Panc1 (cell line): ENCODE measurements around the gene DNAH3. TPM values are rescaled to one million over a fixed set of nuclear protein-coding genes. Genes with fewer than 3 reads are reported as not detected.

Experiments used
- ATAC-seq: fragments of 200-7000 bp; cut with Tn5 transposase; 2 replicates; pipeline ENCODE4 v1.9.1; 2020; ENCODE audit warnings: mild to moderate bottlenecking, moderate library complexity
- BruUV-seq: library from RNA; stranded (reverse); fragments of 400-500 nt; replicated peaks from 2 replicates; lab custom pipeline; 2021; lab: Mats Ljungman, UMichigan
- CTCF ChIA-PET: fragments of 300-600 bp; sonication (Branson Sonifier 250); formaldehyde crosslinking; loops from one replicate; lab custom pipeline; 2022; ENCODE audit warnings: antibody characterized with exemption; lab: Charles Lee
- POLR2A ChIA-PET: fragments of 300-600 bp; sonication (Branson Sonifier 250); formaldehyde crosslinking; loops from one replicate; lab custom pipeline; 2022; ENCODE audit warnings: antibody characterized with exemption; lab: Charles Lee
- DNase-seq: peaks from one replicate; pipeline ENCODE4 v3.0.0-alpha.2; 2010; ENCODE audit warnings: low read depth, low spot score
- H3K27ac ChIP-seq: 2 replicates; pipeline ENCODE4 v1.5.1; 2011; ENCODE audit warnings: mild to moderate bottlenecking, low read length, inconsistent platforms
- H3K27me3 ChIP-seq: fragments of 200-500 bp; sonication (Bioruptor generic); 2 replicates; pipeline ENCODE4 v1.6.0; 2014; ENCODE audit warnings: low read length, inconsistent platforms; ENCODE audit not compliant: control insufficient read depth, insufficient read depth
- H3K36me3 ChIP-seq: fragments of 200-500 bp; sonication (Bioruptor generic); 2 replicates; pipeline ENCODE4 v1.5.1; 2014; ENCODE audit warnings: inconsistent platforms, mild to moderate bottlenecking, low read length, moderate library complexity; ENCODE audit not compliant: control insufficient read depth, insufficient read depth
- H3K4me1 ChIP-seq: 2 replicates; pipeline ENCODE4 v1.5.1; 2011; ENCODE audit warnings: inconsistent platforms, mild to moderate bottlenecking, low read length, moderate library complexity; ENCODE audit not compliant: control insufficient read depth, insufficient read depth
- H3K4me3 ChIP-seq, 2 experiments: 2 replicates each; pipeline ENCODE4 v1.5.1; 2011 to 2012; ENCODE audit warnings: low read depth in 2 of 2, low read length in 2 of 2, mild to moderate bottlenecking in 2 of 2, inconsistent platforms in 1 of 2, moderate library complexity in 1 of 2
- H3K9me3 ChIP-seq: fragments of 200-500 bp; sonication (Bioruptor generic); 2 replicates; pipeline ENCODE4 v1.5.1; 2014; ENCODE audit warnings: low read depth, mild to moderate bottlenecking, inconsistent platforms, low read length, moderate library complexity; ENCODE audit not compliant: control insufficient read depth, insufficient read depth
- POLR2AphosphoS5 ChIP-seq: IDR thresholded peaks from 2 replicates; pipeline ENCODE4 v1.6.1; 2012; ENCODE audit warnings: mild to moderate bottlenecking, low read depth, low read length, moderate library complexity
- REST ChIP-seq, 2 experiments: IDR thresholded peaks; 2 replicates each; pipeline ENCODE4 v1.6.1; 2011 to 2012; ENCODE audit warnings: low read depth in 2 of 2, control low read depth in 1 of 2, low read length in 1 of 2, mild to moderate bottlenecking in 1 of 2, moderate library complexity in 1 of 2; ENCODE audit not compliant: insufficient read depth in 1 of 2
- SIN3A ChIP-seq: IDR thresholded peaks from 2 replicates; pipeline ENCODE4 v1.6.1; 2012; ENCODE audit warnings: low read depth, mild to moderate bottlenecking, low read length, moderate library complexity, borderline replicate concordance; ENCODE audit not compliant: insufficient read depth
- TCF7L2 ChIP-seq: IDR thresholded peaks from 2 replicates; pipeline ENCODE4 v1.6.1; 2011; ENCODE audit warnings: mild to moderate bottlenecking, low read depth, low read length, inconsistent platforms
- in situ Hi-C: cut with HindIII; loops from 2 replicates; pipeline ENCODE4 v1.10.0; 2016; ENCODE audit warnings: low sequenced_read_pairs, low pct_unique_long_range_greater_than_20kb
- intact Hi-C: fragments of 100-400 bp; cut with micrococcal nuclease; formaldehyde crosslinking; loops from one replicate; pipeline ENCODE4 v1.10.0; 2022; ENCODE audit not compliant: unreplicated experiment
- total RNA-seq: library from RNA; stranded (reverse); gene quantifications from one replicate; pipeline ENCODE4 v1.2.1, GENCODE V29; 2021; ENCODE audit not compliant: unreplicated experiment
- TF ChIP-seq, protein P1 (sequence below): fragments of 450-650 bp; IDR thresholded peaks from 2 replicates; pipeline ENCODE4 v1.5.1; 2017; ENCODE audit warnings: mild to moderate bottlenecking

The DNAH3 gene
- total RNA-seq, 1 experiment from 2014 or later: 0.62 TPM

DNA sequence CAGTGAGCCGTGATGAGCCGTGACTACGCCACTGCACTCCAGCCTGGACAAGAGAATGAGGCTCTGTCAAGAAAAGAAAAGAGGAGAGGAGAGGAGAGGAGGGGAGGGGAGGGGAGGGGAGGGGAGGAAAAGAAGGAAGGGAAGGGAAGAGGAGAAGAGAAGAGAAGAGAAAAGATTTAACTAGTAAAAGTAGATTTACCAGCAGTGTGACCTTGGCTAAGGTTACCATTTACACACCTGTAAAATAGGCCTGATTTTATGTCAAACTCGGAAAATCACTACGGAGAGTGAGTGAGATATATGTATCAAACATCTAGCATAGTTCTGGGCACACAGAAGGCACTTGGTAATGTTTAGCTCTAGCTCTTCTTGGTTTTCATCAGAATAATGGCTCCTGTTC, 140.8 kb downstream of the DNAH3 start:
- intact Hi-C loops (no loop called here), in situ Hi-C loops (no loop called here)
- no peak for ATAC-seq

DNA sequence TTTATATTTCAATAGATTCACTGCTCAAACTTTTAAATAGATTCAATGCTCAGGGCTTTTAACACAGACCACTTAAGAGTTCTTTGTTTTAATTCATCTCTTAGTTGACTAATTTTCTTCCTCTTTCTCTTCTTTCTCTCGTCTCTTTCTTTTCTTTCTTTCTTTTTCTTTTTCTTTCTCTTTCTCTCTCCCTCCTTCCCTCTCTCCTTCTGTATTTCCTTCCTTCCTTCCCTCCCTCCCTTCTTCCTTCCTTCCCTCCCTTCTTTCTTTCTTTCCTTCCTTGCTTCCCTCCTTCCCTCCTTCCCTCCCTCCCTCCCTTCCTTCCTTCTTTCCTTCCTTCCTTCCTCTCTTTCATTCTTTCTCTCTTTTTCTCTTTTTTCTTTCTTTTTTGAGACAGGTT, 145.6 kb downstream of the DNAH3 start:
- Histone ChIP-seq H3K27ac (no peak overlapping the region), H3K4me1 (no peaks in the 10 kb centered on the region), H3K4me3 (no peak overlapping the region), H3K9me3 (no peaks in the 10 kb centered on the region), H3K36me3 (no peaks in the 10 kb centered on the region), H3K27me3 (no peaks in the 10 kb centered on the region)
- TF ChIP-seq, protein P1, sequence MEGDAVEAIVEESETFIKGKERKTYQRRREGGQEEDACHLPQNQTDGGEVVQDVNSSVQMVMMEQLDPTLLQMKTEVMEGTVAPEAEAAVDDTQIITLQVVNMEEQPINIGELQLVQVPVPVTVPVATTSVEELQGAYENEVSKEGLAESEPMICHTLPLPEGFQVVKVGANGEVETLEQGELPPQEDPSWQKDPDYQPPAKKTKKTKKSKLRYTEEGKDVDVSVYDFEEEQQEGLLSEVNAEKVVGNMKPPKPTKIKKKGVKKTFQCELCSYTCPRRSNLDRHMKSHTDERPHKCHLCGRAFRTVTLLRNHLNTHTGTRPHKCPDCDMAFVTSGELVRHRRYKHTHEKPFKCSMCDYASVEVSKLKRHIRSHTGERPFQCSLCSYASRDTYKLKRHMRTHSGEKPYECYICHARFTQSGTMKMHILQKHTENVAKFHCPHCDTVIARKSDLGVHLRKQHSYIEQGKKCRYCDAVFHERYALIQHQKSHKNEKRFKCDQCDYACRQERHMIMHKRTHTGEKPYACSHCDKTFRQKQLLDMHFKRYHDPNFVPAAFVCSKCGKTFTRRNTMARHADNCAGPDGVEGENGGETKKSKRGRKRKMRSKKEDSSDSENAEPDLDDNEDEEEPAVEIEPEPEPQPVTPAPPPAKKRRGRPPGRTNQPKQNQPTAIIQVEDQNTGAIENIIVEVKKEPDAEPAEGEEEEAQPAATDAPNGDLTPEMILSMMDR: no peak
- TF ChIP-seq POLR2AphosphoS5: no peak
- no peak for TF ChIP-seq SIN3A
- TF ChIP-seq REST (IDR thresholded peaks at IDR 0.05; ENCODE audit: insufficient read depth in 1 of 2, low read depth in 2 of 2, low read length in 1 of 2): no peak
- TF ChIP-seq TCF7L2: no peak
- BruUV-seq: no TSS peak
- CTCF ChIA-PET: interaction anchor here (0.7 kb wide), 1 partner anchor 168 kb away, joined by 5 read pairs; no protein-coding TSS in a partner anchor
- intact Hi-C loops (no loop called here), in situ Hi-C loops (no loop called here)
- DNase-seq: no peak
- no peak for ATAC-seq
- POLR2A ChIA-PET: no interaction called here

More for the DNA sequence above, 140.8 kb downstream of the DNAH3 start:
- ChIA-PET CTCF (interaction anchor here (0.9 kb wide), 1 partner anchor 8 kb away, joined by 4 read pairs; no protein-coding TSS in a partner anchor), POLR2A (interaction anchor here (0.6 kb wide), 1 partner anchor 12 kb away, joined by 4 read pairs; no protein-coding TSS in a partner anchor)
- H3K4me1 ChIP-seq: no peaks in the 10 kb centered on the region
- no TSS peak for BruUV-seq
- no peak overlapping the region for H3K27ac ChIP-seq
- no peaks in the 10 kb centered on the region for H3K9me3 ChIP-seq
- DNase-seq: no peak
- H3K27me3 ChIP-seq: no peaks in the 10 kb centered on the region
- no peaks in the 10 kb centered on the region for H3K36me3 ChIP-seq
- no peak overlapping the region for H3K4me3 ChIP-seq
- TF ChIP-seq TCF7L2 (no peak), REST (IDR thresholded peaks at IDR 0.05; ENCODE audit: insufficient read depth in 1 of 2, low read depth in 2 of 2, low read length in 1 of 2) (no peak), POLR2AphosphoS5 (no peak), SIN3A (no peak)
- TF ChIP-seq, protein P1: no peak
